GM21447 (cell line): Measurements from ENCODE around the gene AGAP6.
"Not testable (repeated sequence)": the region's sequence is repeated elsewhere in the genome, so short reads cannot be mapped to it uniquely, and the experiment has no call there.

Source experiments
- ATAC-seq: cut with Tn5 transposase; IDR thresholded peaks from one replicate; pipeline ENCODE4 v1.9.1; 2021; ENCODE audit not compliant: unreplicated experiment

The AGAP6 gene

DNA sequence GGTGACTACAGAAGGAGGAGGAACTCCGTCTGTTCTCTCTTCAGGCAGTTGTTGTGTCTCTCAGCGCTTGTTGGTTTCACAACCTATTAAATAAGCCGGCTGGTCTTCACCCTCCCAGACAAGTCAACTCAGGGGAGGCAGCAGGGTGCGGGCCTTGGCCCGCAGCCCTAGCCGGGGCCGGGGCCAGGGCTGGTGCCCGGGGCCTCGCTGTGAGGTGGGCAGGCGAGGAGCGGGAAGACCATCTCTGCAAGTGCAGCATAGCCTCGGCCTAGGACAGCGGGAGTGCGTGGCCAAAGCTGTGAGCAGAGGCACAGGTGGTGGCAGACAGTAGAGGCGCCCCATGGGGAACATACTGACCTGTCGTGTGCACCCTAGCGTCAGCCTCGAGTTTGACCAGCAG, at the start of gene AGAP6:
Gene AGAP6 (plus strand): TSS at position 31 of the 400 bp plus-strand sequence. CDS start 310 bp downstream, at position 341.
- not testable (repeated sequence) for ATAC-seq

DNA sequence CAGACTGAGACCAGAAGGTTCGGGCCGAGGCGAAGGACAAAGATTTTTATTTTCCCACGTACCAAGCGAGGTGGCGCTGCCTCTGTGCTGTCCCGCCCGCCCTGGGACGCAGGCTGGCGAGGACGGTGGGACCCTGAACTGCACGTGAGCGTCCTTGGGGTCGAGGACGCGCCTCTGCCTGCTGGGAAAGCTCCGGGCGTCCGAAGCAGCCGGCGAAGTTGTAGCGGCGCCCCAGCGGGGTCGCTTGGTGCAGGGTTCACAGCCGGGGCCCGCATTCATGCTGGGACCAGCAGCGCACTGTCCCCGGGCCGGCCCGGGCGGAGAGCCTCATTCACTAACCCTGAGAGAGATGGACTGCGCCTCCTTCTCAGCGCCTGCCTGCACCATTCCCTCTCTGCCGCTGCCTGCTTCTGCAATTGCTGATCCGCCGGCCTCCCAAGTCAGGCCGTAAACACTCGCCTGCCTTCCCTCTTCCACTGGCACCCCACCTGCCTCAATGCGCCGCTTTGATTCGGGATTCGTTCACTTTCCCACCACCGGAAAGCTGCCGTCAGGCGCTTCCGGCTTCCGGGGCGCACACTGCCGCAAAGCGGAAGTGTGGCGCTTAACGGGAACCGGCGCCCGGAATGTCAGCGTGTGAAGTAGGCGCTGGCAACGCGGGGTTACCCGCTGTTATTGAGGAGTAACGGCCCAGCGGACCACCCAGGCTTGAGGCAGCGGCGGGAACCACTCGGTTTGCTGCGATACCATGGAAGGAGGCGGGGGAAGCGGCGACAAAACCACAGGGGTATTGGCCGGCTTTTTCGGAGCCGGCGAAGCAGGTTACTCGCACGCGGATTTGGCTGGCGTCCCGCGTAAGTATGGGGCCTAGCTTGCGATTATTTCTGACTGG, 46.5 kb upstream of the AGAP6 start, which contains the start of the genes PARG and TIMM23B:
Gene PARG (minus strand): TSS at position 581 of the 892 bp plus-strand sequence. CDS start 302 bp downstream, at position 279.
Gene TIMM23B (plus strand): TSS at position 607 of the 892 bp plus-strand sequence. CDS start 142 bp downstream, at position 749.
- ATAC-seq = peak; percentile 75

DNA sequence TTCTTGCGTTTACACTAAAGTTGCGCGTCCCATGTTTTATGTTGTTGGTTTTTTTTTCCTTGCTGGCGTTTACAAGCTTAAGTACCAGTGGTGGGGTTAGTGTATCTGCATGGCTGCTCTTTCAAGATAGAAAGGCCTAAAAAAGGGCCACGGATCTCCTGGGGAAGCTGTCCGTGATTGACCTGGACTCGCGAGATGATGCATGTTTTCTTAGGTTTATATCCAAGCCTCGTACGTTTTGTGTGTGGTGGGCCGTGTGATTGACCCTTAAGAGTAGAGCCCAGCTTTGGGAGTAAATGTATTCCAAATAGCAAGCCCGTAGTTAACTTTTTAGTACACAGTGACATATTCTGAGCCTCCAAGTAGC, 45.9 kb upstream of the AGAP6 start:
- ATAC-seq = peak; percentile 16

DNA sequence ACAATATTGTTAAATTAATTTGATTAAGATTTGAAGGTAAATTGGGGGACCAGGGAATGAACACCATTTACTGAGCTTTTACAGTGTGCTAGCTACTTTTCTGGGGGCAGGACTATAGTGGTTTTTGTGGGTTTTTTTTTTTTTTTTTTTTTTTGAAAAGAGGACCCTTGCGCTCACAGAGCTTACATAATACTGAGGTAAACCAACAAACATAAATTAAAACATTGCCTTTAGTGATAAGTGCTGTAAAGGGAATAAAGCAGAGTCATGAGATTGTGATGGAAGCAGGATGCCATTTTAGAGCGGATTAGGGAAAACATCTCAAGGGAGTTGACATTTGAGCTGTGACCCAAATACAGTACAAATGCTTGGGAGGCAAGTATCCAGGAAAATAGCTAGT, 44.6 kb upstream of the AGAP6 start:
- not testable (repeated sequence) for ATAC-seq

DNA sequence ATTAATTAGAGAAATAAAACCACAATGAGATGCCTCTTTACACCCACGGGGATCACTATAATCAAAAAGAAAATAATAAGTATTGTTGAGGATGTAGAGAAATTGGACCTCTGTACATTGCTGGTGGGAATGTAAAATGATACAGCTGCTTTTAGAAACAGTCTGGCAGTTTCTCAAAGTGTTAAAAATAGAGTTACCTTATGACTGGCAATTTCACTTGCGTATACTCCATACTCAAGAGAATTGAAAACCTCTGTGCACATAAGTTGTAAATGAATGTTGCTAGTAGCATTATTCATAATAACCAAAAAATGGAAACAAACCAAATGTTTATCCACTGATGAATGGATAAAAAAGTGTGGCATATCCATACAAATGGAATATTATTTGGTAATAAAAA, 40.1 kb upstream of the AGAP6 start:
- ATAC-seq = peak; percentile 83

DNA sequence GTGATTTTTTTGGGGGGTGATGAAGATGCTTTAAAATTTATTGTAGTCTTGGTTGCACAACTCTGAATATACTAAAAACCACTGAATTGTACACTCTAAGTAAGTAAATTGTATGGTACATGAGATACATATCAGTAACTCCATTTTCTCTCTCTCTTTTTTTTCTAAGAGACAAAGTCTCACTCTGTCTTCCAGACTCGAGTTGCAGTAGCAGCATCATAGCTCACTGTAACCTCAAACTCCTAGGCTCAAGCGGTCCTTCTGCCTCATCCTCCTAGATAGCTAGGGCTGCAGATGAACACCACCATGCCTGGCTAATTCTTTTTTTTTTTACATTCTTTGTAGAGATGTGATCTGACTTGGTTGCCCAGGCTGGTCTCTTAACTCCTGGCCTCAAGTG, 39.5 kb upstream of the AGAP6 start:
- not testable (repeated sequence) for ATAC-seq

DNA sequence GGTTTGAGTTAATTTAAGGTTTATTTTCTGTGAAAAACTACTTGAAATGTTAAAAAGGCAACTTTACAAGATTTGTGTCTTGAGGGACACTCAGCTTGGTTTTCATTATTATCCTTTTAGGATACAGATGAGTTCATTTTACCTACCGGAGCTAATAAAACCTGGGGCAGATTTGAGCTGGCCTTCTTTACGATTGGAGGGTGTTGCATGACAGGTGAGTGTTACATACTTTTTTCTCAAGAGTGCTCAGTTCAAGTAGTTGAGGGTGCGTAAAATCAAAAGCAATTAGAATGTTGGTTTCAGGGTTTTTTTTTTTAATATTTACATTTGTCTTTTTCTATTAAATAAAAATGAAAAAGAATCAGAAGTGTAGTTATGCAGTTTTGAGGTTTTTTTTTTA, 36.2 kb upstream of the AGAP6 start:
- not testable (repeated sequence) for ATAC-seq

DNA sequence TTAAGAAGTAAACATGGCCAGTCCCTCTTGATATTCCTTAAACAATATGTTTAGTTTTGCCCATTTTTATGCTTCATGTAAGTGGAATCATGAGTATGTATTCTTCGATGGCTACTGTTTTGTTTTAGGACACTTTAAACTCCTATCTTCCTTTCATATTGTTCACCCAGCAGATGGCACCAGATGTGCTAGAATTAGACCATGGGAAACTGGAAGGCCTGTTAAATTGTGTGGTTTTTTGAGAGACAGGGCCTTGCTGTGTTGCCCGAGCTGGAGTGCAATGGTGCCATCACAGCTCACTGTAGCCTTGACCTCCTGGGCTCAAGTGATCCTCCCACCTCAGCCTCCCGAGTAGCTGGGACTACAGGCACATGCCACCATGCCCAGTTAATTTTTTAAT, 35.1 kb upstream of the AGAP6 start:
- ATAC-seq = not testable (repeated sequence)

DNA sequence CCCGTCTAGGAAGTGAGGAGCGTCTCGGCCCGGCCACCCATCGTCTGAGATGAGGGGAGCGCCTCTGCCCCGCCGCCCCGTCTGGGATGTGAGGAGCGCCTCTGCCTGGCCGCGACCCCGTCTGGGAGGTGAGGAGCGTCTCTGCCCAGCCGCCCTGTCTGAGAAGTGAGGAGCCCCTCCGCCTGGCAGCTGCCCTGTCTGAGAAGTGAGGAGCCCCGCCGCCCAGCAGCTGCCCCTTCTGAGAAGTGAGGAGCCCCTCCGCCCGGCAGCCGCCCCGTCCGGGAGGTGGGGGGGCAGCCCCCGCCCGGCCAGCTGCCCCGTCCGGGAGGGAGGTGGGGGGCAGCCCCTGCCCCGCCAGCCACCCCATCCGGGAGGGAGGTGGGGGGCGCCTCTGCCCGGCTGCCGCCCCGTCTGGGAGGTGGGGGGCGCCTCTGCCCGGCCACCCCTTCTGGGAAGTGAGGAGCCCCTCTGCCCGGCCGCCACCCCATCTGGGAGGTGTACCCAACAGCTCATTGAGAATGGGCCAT, 17.8 kb upstream of the AGAP6 start:
- ATAC-seq = not testable (repeated sequence)

DNA sequence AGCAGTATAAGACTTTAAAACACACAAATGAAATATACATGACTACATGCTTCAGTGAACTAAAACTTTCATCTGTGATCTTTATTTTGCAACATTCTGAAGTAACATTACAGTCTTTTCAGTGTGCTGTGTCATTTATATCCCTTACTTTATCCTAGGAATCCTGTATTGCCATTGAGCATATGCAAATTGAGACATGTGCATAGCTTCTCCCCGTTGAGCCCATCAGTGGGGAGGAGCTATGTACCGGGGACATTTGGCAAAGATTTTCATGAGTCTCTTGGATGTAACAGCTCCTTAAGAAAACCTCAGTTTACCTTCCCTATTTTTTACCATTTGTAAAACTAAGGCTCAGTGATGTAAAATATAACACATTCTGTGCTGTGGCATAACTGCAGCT, 16.7 kb upstream of the AGAP6 start:
- ATAC-seq = not testable (repeated sequence)

DNA sequence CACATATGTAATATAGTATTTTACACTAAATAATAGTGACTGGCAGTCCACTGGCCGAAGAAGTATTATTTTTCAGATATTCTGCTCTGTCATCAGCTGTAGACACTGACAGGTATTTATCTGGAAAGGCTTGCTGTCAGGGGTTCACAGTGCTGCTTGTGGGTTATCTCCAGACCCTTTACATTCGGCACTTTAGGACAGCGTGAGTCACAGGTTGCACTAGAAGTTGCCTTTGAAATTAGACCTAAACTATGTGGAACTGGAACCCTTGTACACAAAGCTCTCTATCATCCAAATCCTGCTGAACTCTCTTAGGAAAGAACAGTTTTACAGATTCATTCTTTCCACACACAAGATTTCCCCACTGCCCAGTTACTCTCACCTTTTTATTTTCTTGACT, 16.1 kb upstream of the AGAP6 start:
- ATAC-seq = not testable (repeated sequence)

DNA sequence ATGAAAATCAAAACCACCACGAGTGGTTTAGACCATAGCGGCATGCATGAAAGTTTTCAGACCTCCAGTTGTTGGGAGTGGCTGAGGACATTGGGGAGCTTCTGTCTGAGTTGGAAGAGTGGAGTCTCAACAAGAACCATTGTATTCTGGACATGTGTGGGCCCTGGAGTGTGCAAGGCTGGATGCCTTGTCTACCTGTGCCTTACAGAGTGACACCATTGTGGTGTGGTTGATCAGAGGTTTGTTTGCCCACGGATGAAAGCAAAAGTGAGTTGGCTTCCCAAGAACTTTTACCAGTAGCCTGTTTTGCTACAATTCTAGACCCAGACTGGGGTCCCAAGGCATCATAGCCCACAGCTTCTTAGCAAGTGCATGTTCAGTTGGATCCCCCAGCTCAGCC, 10.4 kb upstream of the AGAP6 start:
- ATAC-seq = not testable (repeated sequence)

DNA sequence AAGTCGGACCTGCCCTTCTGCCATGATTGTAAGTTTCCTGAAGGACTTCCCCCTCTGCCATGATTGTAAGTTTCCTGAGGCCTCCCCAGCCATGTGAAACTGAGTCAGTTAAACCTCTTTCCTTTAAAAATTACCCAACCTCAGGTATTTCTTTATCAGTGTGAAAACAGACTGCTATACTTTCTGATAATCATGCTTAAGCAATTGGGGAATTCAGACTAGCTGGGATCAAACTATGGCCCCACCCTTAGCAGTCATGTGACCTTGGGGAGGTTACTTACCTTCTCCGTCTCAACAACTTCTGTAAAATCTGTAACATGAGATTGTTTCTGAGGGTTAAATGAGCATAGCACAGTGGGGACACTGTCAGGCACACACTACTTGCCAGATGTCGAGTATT, 999 bp upstream of the AGAP6 start:
- ATAC-seq = not testable (repeated sequence)

DNA sequence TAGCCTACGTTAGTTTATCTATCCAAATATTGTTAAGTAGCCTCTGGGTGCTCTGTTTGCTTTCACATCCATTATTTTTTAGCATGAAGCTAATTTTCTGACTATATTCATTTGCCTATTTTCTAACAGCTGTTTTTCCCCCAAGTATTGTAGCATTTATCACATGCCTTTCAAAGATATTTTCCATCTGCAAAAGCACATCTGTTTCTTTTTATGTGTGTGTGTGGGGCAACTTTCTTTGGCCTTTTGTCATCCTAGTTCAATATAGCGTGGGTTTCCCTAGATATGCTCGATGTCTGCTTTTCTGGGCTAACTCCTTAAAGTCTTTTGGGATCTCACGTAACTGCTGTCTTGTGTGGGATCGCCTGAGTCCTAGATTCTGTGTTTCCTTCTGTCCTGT, 7.1 kb downstream of the AGAP6 start:
- not testable (repeated sequence) for ATAC-seq

DNA sequence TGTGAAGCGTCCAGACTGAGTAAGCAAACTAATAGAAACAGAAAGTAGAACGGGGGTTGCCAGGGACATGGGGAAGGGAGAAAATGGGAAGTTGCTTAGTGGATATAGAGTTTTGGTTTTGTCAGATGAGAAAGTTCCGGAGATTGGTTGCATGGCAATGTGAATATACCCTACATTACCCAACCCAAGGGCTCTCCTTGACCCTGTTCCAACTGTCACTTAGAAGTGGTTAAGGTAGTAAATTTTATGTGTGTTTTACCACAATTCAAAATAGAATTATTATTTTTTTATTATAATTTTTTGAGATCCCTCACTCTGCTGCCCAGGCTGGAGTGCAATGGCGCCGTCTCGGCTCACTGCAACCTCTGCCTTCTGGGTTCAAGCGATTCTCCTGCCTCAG, 25.8 kb downstream of the AGAP6 start:
- not testable (repeated sequence) for ATAC-seq

DNA sequence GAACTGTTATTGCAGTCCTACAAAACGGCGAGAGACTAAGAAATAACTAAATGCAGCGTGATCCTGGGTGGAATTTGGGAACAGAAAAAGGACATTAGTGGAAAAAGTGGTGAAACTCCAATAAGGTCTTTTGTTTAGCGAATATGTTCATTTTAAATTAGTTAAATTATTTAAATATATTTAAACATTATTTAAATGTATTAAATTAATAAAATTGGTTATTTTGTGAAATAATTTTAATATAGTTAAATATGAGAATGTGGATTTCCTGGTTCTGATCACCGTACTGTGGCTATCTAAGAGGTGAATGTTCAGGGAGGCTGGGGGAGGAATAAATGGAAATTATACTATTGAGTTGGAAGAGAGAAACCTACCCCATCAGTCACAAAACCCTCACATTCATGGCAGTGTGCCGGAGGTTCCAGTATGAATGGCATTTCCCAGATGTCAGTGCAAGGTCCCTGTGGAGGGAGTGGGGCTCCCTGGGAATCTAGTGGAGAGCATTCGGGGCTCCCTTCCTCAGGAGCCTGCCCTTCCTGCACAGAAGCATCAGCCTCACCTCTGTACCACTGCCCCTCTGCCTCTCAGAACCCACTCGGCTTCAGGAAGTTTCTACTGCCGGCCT, 27.5 kb downstream of the AGAP6 start:
- ATAC-seq = not testable (repeated sequence)

DNA sequence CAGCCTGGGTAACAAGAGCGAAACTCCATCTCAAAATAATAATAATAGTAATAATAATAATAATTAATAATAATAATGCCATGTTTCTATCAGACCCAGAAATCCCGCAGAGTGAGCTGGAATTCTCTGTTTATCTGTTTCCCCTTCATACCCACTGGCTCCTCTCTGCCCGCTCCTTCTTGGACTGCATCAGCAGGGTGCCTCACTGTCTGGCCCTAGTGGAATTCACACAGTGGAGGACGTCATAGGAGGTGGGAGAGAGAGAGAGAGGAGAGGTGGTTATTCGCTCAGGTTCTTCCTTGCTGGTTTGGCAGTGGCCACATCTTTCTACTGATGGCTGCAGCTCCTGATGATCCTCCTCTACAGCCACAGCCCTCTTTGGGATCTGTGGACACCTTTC, 28.7 kb downstream of the AGAP6 start:
- not testable (repeated sequence) for ATAC-seq

DNA sequence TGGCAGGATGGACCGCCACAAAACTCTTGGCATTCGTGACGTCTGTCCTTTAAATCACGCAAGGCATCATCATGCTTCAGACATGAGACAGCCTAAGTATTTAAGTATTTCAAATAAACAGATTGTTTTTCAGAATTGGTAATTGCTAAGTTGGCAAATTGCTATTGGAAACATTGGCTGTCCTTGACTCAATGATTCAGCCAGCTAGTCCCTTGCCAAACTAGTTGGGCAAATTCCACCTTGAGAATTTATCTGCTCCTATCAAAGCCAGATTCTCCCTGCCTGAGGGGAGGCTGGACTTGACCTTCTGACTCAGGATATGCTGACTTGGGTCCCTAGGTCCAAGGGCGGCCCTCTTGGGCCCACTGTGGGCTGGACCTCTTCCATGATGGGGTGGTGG, 29.4 kb downstream of the AGAP6 start:
- not testable (repeated sequence) for ATAC-seq

DNA sequence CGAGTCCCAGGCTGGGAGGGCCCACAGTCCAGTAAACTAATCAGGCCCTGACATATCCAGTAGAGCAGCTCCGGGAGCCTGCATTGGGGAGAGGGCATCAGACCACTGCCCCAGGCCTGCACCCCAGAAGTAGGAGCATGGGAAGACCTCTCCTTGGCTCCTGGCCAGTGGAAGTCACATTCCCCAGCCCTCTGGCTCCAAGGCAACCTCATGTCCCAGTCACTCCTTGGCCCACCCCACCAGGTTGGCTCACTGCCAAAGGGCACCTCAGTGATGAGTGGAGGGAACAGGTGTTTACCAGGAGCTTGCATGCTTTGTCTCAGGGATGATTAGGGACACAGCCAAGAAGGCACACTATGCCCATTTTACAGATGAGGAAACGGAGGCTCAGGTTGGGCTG, 31.1 kb downstream of the AGAP6 start:
- ATAC-seq = not testable (repeated sequence)

DNA sequence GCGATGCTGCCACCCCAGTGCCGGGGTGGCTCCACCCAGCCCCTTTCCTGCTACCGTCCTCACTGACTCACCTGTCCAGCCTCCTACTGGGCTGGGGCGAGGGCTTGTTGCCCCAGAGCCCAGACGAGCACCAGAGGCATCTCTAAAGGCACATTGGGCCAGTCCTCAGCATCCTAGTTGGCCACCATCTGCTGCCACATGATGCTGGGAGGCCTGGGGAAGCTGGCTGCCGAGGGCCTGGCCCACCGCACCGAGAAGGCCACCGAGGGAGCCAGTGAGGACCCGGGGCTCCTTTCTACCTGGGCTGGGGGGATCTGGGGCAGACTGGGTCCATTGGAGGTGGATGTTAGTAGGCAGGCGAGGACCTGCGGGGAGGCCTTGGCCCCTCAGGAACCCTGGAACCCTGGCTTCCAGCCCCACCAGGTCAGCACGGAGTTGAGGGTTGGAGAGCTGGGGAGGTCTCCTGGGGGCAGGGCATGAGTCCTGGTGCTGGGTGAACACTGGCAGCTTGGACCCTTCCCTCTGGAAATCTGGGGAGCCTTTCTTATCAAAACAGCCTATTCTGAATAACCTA, 32.3 kb downstream of the AGAP6 start:
- not testable (repeated sequence) for ATAC-seq

DNA sequence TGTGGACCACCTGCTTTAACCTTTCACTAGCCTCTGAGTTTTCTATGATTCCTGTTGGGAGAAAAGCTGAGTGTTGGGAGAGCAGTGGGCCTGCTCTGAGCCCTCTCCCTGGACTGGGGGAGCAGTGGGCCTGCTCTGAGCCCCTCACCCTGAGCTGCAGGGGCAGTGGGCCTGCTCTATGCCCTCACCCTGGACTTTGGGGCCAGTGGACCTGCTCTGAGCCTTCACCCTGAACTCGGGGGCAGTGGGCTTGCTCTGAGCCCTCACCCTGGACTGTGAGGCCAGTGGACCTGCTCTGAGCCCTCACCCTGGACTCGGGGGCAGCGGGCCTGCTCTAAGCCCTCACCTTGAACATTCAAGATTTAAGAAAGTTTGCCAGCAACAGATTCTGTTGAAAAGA, 33.4 kb downstream of the AGAP6 start:
- ATAC-seq = no peak
